Fibroblast of mammary gland (primary cell): ENCODE results near the gene SIGLEC7.

Experiments used
- DNase-seq: peaks from one replicate; pipeline ENCODE4 v3.0.0-alpha.2; 2010; ENCODE audit warnings: low read depth
- H3K4me3 ChIP-seq: 2 replicates; pipeline ENCODE4 v1.5.1; 2011; ENCODE audit warnings: low read depth, mild to moderate bottlenecking, low read length, moderate library complexity; ENCODE audit not compliant: control insufficient read depth
- CTCF ChIP-seq: conservative IDR thresholded peaks from 2 replicates; pipeline ENCODE4 v1.5.1; 2011; ENCODE audit warnings: low read depth, low read length, inconsistent platforms; ENCODE audit not compliant: control insufficient read depth, insufficient read depth

Gene SIGLEC7

GRCh38 chr19:51142119-51142518 lies at the start of gene SIGLEC7:
TSS of gene SIGLEC7 (plus strand) at chr19:51142301. CDS start at chr19:51142370, 69 bp downstream.
- TF ChIP-seq CTCF: no peak
- DNase-seq: no peak
- no peak within 1 kb of the TSS for H3K4me3 ChIP-seq

- DNase-seq: no peak
- no peak overlapping the region for H3K4me3 ChIP-seq
- no peak for TF ChIP-seq CTCF
Measured at GRCh38 chr19:51093101-51093500, 49.0 kb upstream of the SIGLEC7 start.

GRCh38 chr19:51093510-51094345 lies 48.4 kb upstream of the SIGLEC7 start:
- no peak for TF ChIP-seq CTCF
- no peak overlapping the region for H3K4me3 ChIP-seq
- no peak for DNase-seq

GRCh38 chr19:51094696-51095279 lies 47.3 kb upstream of the SIGLEC7 start:
- DNase-seq: no peak
- peak; percentile 59 for TF ChIP-seq CTCF
- no peak overlapping the region for H3K4me3 ChIP-seq

GRCh38 chr19:51096473-51097165 lies 45.5 kb upstream of the SIGLEC7 start:
- peak; percentile 26 for TF ChIP-seq CTCF
- DNase-seq: peak; percentile 12
- no peak overlapping the region for H3K4me3 ChIP-seq

- peak; percentile 60 for TF ChIP-seq CTCF
- peak; percentile 77 for DNase-seq
- no peak overlapping the region for H3K4me3 ChIP-seq
Measured at GRCh38 chr19:51097166-51097738, 44.8 kb upstream of the SIGLEC7 start.
